Stimulated activated CD8-positive, alpha-beta memory T cell treated with anti-CD3 and anti-CD28 coated beads, Interleukin-7, amount 100 ng/mL, for 4 hours (primary cell): Measurements from ENCODE around the gene ZC3H4.
"Not testable (repeated sequence)": the region's sequence is repeated elsewhere in the genome, so short reads cannot be mapped to it uniquely, and the experiment has no call there.

ENCODE experiments used
- DNase-seq, 2 donors: peaks; one replicate each; pipeline ENCODE4 v3.0.0-alpha.2; 2020; ENCODE audit warnings: low read depth in 2 of 2

Gene ZC3H4

DNA sequence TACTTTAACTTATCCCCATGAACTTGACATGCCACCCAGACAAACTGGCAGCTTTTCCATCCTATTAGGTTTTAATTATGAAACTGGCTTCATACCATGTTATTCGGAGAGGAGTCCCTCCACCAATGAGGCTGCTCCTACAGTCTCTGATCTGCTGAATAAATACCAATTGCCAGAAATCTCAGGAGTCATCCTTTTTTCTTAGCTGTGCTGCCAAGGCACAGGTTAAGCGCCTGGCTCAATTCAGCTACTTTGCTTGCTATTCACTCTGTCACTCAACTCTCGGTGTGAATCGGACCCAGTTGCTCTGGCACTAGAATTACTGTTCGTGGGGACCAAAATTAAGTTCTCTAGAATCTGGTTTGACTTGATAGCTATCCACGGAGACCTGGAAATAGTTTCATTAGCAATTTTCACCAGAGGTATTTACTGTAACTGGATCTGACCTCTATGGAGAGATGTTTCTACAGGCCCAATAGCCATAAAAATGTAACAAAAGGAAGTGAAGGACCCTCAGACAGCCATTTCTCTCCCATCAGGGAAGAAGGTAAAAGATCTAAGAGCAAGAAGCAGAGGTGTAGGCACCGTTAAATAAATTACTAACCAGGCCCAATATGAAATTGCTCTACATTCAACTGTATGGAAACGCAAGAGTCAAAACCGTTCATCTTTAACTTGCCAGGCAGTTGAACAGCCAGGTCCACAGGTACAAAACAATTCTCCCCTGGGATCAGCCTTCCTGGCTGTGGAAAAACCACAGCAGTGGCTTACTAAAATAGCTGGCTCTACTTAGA lies 5.4 kb downstream of the ZC3H4 start:
- no peak for DNase-seq

DNA sequence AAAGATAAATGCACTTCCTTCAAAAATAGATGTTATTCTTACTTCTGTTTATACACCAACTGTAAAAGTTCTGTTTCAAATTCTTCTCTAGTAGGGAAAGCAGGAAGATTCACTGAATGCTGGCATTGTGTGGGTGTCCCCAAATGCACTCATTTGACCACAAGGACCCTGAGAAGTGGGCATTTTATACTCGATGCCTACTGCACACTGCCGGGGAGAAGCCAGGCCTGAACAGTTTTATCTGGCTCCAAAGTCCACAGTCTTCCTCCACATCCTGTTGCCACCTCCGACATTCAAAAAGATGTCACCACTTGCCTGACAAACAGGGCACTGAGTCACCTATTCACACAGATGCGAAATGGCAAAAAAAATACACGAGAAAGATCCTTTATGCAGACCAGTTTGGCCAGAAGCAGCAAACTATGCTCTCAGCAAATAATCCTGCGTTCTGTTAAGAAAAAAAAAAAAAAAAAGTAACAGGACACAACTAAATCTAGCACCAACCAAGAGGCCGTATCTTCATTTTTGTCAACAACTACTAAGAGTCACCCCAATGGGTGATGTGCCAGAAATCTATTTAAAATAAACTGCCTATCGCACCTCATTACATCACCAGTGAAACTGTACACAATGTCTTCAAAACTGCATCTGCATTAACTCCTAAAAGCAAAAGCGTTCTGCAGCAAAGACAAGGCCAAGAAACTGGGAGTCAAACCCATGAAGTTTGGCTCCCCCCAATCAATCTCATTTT lies 6.2 kb downstream of the ZC3H4 start:
- peak in 1 of 2 donors; percentile 14 for DNase-seq

DNA sequence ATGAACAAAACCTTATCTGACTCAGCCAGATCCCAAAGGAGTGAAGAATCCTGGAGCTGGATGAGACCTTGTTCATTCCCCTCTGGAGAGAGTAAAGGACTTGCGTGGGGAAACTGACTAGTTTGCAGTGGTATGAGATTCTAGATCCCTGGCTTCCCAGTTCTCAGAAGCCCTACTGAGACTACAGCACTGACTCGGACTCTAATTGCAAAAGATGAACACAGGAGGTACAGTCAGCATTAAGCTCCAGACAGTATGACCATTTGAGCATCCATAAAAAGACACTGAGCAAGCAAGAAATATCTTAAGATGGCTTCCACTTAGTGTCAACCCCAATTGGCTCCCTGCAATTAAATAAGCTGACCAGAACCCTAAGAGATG lies 6.8 kb downstream of the ZC3H4 start:
- DNase-seq = no peak

DNA sequence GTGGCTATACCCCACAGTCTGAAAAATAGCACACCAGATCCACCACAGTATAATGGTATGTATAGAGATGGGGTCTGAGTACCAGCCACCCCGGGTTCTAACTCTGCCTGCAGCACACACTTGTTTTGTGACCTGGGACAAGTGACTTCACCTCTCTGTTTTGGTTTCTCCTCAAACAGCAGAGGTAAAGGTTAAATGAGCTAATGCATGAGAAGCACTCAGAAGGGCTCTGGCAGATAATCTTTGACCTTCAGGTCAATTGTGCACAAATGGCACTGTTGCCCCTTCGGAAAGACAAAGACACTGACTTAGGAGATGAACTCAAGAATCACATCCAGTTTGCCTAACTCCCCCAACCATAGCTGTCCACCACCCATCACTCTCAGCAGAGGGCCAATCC lies 7.7 kb downstream of the ZC3H4 start:
- DNase-seq = no peak

DNA sequence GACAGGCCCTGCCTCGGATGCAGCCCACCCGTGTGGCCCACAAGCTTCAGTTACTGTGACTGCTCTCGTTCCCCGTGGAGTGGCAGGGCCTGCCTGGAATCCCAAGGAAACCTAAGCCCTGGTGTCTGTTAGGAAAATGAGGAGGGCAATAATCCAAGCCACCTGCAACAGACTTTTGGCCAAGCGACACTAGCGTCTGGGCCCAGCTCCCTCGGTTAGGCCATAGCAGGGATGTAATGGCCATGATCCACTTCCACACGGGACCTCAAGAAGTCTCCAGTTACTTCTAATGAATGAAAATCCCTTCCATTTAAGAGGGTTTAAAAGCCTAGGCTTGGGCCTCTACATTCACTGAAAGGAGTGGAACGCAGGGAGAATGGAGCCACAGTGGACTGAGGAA lies 8.9 kb downstream of the ZC3H4 start:
- no peak for DNase-seq

DNA sequence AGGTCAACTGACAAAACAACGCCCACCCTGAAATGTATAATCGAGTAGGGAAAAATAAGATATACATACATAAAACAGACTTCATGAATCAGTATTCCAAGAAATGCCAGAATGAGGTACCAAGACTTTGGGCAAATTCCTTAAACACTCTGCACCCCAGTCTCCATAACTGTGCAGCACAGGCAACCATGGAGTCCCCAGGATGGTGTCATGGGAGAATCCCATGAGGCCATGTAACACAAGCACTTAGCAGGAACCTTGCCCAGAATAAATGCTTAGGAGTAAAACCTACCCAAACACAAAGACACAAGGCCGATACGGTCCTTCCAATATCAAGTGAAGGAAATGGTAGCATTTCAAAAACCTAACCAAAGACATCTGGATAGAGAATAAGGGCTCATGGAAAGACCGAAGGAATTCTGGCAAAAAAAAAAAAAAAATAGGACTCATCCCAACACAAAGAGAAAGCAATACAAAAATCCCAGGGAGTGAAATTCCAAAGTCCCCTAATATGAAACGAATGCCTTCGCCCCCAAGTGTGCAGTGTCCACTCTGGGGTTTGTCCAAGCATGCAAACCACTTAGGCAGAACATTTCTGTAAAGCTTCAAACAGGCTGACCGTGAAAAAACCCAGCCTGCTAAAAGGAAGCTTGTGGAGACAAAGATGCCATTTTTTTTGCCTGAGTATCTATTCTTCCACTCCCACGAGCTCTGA lies 11.1 kb downstream of the ZC3H4 start:
- DNase-seq = no peak

DNA sequence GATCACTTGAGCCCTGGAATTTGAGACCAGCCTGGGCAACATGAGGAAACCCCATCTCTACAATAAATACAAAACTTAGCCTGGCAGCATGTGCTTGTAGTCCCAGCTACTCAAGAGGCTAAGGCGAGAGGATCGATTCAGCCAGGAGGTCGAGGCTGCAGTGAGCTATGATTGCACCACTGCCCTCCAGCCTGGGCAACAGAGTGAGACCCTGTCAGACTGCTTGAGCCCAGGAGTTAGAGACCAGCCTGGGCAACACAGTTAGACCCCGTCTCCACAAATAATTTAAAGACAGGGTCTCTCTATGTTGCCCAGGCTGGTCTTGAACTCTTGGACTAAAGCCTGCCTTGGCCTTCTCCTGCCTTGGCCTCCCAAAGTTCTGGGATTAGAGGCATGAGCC lies 12.5 kb downstream of the ZC3H4 start:
- not testable (repeated sequence) for DNase-seq

DNA sequence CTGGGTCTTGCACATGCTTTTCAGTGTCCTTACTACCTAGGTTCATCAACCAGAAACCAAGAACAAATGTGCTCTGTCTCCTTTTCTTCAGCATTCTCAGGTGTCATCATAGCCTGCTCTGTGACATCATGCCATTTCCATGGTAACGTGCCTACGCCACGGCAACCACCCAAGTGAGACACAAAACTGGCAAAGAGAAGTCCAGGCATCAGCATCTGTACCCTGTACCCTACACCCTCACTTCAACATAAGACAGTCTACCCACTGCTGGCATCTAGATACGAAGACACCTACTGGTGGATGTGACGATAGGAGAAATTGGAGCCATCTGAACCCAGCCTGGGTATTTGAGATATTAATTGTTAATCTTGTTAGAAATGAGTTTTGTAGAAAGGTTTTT lies 13.3 kb downstream of the ZC3H4 start:
- DNase-seq = no peak

DNA sequence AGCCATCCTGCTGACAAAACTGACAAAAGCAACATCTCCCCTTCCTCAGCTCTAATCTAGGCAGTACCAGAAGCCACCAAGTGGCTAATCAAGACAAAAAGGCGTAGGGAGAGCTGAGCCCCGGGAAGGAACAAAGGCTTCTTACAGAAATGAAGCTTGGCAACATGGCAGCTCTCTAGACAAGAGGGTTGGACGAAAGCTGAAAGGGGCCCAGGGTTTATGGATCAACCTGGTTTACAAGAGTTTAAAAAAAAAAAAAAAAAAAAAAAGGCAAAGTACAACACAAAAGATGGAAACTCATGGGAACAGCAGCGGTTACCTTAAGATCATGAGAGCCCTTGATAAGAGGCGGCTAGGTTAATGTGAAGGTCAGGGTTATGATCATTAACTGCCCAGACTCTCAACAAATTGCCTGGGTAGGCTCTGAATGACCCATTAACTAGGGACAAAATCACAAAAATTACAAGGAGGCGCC lies 14.0 kb downstream of the ZC3H4 start:
- no peak for DNase-seq

DNA sequence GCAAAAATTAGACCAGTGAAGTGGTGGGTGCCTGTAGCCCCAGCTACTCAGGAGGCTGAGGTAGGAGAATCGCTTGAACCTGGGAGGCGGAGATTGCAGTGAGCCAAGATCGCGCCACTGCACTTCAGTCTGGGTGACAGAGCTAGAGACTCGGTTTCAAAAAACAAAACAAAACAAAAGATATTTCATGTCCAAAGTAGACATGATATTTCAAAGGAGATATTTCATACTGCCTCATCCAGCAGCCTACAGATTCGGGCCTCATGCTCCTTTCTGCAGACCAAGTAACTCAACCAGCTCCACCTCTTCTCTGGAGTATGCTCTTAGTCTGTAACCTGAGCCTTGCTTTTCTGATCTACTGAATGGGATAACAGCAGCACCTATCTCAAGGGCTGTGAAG lies 15.0 kb downstream of the ZC3H4 start:
- DNase-seq = no peak

DNA sequence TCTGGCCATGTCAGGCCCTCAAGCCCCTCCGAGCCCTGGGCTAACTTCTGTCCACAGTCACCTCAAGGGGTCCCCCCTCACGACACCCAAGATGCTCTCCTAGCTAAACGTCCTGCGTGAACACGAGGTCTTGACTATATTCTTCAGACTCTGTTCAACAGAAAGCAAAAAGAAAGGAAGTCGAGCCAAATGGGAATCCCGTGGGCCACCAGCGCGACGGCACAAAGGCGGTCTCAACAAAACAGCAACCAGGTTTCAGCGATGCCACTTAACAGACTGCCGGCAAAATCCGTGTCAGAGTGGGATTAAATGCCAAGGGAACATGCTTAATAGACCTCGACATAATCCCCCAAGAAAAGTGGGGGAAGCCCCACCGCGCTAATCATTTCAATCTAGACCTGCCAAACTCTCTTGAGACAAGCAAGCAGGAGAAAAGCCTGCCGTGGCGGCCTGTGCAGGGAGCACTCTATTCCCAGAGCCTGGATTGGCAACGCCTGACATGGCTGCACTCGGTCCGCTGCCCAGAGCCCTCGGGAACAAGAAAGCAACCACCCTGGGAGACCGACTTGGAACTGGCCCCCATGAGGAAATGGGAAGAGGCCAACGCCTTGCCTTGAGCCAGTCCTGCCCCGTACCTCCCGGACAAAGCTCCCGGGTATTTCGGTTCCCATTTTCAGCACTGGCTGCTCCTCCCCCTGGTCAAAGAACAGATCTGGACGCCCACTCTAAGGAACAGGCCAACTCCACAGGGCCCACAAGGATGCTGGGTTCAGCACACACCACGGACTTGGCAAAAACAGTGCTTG lies 16.0 kb downstream of the ZC3H4 start:
- DNase-seq = no peak

DNA sequence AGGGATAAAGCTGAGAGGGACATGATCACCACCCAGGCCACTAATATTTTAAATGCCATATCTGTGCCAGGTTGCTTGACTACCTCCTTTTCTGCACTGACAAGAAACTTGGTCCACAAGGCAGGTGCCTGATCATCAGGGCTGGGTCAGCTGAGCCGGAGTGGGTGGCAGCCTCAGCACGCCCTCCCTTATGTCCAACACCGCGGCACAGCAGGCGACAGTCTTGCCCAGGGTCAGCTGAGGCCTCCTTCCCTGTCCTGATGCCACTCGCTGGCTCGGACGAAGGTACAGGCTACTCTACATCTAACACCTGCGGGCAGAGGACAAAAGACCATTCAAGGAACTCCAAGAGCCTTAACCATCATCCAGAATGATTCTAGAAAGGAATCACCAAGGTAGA lies 16.9 kb downstream of the ZC3H4 start:
- no peak for DNase-seq

DNA sequence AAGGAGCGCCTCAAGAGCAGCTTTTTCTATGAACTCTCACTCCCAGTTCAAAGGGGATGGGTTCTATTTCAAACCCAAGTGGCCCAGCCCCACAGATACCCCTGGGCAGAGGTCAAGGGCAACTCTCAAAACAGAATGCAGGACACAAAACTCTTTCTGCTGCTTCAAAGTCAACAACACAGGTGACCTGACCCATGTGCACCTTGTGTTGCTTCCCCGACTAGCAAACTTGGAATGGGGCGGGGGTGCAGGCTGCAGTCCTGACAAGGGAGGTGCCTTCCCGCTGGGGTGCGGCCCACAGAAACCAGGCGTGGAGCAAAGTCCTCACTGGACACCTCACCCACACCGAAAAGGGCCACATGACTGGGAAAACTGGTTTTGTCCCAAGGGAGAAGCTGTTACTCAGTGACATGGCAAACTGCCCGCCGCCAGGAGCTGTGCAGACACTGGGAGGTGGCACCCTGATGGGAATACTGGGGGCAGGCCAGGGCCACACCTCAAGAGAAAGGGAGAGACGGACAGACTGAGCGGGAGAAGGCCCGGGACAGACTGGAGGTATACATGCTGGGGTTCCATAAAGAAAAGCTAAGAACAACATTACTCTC lies 17.4 kb downstream of the ZC3H4 start:
- no peak for DNase-seq

DNA sequence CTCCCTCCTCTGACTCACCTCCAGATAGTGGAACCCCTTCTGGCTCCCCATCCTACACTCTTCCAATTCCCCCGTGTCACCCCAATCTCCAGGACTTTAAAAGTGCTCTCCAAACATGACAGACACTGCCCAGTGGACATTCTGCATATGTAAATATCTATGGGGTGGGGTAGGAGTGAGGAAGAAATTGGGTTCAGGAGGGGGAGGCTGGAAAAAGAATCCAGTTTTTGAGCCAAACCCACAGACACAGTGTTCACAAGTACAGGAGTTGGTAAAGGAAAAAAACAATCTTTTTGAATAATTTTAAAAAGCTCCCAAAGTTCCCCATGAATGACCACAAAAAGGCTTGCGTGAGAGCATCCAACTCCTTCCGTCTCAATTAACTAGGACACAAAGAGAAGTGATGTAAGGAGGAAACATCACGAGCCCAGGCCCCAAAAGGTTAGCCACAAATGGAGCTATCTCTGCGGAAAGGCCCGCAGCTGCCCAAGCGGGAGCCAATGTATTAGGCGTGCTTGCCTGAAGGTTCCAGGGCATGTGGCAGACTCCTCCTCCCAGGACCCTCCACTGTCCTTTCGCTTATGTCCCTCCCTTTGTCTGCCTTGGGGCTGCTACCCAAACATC lies 18.0 kb downstream of the ZC3H4 start:
- no peak for DNase-seq

DNA sequence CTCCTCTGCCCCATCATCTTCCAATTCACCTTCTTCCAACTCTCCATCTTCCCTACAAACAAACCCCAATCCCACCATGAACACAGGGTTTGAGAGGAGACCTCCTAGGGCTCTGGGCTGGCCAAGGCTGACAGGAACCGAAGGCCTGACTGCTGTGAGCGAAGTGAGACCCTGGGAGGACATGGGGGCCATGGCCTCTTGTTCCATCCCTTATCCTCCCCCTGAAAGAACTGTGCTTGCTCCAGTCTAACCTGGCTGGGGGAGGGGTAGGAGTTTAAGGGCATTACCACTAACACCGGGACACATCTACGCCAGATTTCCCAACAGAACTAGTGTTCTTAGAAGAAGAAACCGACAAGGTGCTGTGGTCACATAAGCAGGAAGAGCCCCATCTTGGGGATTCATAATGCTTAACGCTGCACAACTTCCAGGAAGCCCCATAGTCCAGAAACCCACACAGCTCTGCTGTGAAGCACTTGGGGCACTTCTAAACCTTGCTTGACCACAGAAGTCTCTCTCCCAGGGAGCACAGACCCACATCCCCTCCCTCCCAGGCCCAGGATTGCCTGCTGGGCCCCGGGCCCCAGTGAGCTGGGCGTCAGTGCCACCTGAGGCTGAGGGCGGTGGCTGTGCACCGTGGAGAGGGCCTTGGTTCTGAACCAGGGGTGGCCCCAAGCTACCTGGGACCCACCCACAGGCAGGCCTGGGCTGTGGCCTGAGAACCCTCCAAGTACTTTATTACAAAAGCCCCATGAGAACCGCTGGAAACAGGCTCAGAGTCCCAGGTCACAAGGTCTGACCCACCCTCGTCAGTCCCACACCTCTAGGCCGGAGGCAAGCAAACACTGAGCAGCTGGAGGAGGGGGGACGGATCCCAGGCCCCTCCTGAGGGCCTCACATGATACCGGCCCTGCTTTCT lies 18.8 kb downstream of the ZC3H4 start:
- DNase-seq = no peak

DNA sequence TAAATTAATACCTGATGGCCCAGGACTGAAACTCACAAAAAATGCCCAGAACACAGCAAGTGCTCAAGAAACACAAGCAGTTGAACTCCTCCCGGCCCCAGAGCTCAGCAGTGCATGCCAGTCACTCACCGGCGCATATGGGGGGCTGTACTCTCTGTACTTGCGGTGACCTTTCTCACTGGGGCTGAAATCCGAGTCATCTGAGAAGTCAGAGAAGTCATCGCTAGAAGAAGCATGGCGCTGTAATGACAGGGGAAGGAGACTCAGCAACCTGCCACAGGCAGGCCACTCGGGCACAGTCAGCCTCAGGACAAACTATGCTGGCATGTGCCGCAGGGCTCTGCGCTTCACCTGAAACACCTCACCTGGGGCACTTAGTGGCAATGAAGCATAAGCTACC lies 19.7 kb downstream of the ZC3H4 start:
- DNase-seq = no peak

DNA sequence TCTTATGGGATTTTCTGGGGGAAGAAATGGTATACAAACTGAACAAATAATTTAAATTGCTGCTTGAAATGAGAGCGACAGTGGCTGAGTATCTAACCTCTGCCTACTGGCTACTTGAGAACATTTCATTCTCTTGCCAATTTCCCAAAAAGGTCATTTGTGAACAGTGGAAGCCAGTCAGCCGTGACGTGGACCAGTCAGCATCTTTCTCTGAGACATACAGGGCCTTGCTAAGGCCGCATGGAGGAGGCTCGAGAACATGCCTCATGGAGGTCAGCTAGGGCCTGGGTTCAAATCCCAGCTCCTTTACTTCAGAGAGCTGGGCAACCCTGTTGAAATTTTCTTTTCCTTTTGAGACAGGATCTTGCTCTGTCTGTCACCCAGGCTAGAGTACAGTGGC lies 20.3 kb downstream of the ZC3H4 start:
- no peak for DNase-seq

DNA sequence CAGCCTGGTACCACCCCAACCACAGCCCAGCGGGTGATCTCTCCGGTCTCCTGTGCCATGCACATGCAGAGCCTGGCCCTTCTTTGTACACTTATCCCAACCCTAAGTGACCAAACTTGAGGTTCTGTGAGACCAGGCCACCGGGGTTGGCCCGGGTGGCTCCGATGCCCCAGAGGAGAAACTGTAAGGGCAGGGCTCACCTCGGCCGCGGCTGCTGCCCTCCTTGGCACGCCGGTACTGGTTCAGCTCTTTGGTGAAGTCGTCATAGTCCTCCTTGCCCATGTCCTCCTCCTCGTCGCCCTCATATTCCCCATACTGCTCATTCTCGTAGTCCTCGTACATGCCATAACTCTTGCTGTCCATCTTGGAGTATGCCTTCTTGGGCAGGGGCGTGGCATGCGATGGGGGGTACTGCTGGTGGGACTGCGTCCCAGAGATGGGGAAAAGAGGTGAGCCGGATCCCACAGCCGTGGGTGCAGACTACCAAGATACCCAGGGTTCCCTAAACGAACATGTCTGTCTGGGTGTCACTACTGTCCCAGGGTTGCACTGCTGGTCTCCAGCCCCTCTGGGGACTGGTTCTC lies 23.7 kb downstream of the ZC3H4 start:
- no peak for DNase-seq

DNA sequence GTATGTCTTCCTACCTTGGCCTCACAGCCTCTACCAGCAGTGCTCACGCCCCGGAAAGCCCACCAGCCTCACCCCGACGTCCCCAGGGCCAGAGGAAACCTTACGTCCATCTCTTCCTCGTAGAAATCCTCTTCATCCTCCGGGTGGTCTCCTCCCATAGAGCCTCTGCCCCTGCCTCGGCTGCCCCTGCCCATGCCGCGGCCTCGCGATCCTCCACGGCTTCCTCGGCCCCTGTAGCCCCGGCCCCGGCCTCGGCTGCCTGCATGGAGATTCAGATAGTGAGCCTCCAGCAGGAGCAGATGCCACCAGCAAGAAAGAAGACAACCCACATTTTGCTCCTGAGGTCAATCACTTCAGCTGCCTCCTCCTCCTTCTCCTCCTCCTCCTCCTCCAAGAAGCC lies 27.3 kb downstream of the ZC3H4 start:
- no peak for DNase-seq
